GM12891 (cell line): ENCODE measurements around the gene KRTAP12-1.
"Not testable (repeated sequence)": the region's sequence is repeated elsewhere in the genome, so short reads cannot be mapped to it uniquely, and the experiment has no call there.

Experiments used
- DNase-seq: peaks from one replicate; pipeline ENCODE4 v3.0.0; 2011; ENCODE audit warnings: low spot score; ENCODE audit not compliant: insufficient read length
- FAIRE-seq: peaks from 2 replicates; lab custom pipeline; 2011; peaks lifted over from hg19 to GRCh38; lab: Jason Lieb, UNC
- PAX5 ChIP-seq: IDR thresholded peaks from 2 replicates; pipeline ENCODE4 v1.6.1; 2011; ENCODE audit warnings: low read length, moderate library complexity, mild to moderate bottlenecking; ENCODE audit not compliant: insufficient read depth, severe bottlenecking
- POLR2A ChIP-seq: IDR thresholded peaks from 2 replicates; pipeline ENCODE4 v1.6.1; 2011; ENCODE audit warnings: low read depth, low read length, control low read depth
- POLR2AphosphoS5 ChIP-seq: IDR thresholded peaks from 2 replicates; pipeline ENCODE4 v1.6.1; 2011; ENCODE audit warnings: low read depth, low read length, control low read depth
- POU2F2 ChIP-seq: IDR thresholded peaks from 2 replicates; pipeline ENCODE4 v1.6.1; 2011; ENCODE audit warnings: low read depth, mild to moderate bottlenecking, control low read depth, low read length, moderate library complexity
- SPI1 ChIP-seq: IDR thresholded peaks from 2 replicates; pipeline ENCODE4 v1.6.1; 2011; ENCODE audit warnings: low read depth, low read length, control low read depth
- TAF1 ChIP-seq: IDR thresholded peaks from 2 replicates; pipeline ENCODE4 v1.6.1; 2011; ENCODE audit warnings: low read depth, low read length, control low read depth

KRTAP12-1 gene

DNA sequence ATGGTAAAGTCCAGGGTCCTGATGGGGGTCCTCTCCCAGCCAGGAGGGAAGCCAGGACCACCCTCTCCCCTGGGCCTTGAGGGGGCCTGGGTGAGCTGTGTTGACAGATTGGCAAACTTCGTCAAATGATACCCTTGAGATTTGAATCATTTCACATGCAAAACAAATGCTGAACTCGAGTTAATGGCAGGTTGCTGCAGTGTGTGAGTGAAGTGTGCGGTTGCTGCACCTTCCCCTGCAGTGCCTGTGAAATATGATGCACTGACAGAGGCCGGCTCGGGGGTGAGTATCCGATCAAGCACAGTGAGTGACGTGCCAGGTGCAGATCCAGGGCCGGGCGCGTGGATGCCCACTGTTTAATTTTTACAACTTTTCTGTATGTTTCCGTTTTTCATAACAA lies 5.7 kb upstream of the KRTAP12-1 start:
- TF ChIP-seq POLR2A (no peak), PAX5 (no peak), POU2F2 (no peak), TAF1 (no peak), SPI1 (no peak), POLR2AphosphoS5 (no peak)
- no peak for FAIRE-seq
- DNase-seq, result no peak

- no peak for TF ChIP-seq TAF1
- no peak for TF ChIP-seq PAX5
- no peak for TF ChIP-seq POLR2AphosphoS5
- no peak for TF ChIP-seq SPI1
- TF ChIP-seq POU2F2, result no peak
- no peak for TF ChIP-seq POLR2A
- DNase-seq (no peak), FAIRE-seq (no peak)
These were observed 5.0 kb upstream of the KRTAP12-1 start for GRCh38 chr21:44686843-44687561.

DNA sequence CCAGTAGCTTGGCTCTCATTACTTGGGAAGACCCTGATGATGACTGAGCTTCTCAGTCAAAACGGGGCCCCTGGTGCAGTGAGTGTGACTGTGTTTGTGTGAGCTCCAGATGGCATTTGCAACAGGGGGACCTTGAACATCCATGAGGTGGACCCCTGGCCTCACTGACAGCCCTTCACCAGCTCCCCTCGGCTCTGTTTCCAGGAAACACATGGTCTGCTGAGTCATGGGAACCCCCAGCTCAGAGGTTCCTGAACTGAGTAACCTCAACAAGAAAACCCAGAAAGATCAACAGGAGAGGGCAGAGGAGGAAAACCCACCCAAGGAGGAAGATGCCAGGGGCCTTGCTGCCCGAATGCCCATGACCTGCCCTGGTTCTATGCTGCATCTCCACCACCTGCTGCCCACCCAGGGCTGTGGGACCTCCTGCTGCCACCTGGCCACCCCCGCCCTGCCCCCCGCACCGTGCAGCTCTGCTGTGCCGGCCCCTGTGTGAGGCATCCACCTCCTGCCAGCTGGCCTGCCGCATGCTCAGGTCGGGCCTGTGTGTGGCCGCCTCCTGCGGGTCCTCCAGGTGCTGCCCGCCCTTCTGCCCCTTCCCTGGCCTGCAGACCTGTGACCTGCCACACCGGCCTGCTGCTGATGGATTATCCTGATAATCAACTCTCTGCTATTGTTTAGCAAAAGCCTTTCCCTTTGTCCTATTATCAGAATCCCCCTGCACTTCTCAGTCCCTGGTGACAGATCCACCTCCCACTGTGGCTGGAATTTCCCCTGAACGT lies 4.2 kb upstream of the KRTAP12-1 start:
- no peak for DNase-seq
- no peak for FAIRE-seq
- TF ChIP-seq POLR2A (no peak), POU2F2 (no peak), TAF1 (no peak), PAX5 (no peak), POLR2AphosphoS5 (no peak), SPI1 (no peak)

DNA sequence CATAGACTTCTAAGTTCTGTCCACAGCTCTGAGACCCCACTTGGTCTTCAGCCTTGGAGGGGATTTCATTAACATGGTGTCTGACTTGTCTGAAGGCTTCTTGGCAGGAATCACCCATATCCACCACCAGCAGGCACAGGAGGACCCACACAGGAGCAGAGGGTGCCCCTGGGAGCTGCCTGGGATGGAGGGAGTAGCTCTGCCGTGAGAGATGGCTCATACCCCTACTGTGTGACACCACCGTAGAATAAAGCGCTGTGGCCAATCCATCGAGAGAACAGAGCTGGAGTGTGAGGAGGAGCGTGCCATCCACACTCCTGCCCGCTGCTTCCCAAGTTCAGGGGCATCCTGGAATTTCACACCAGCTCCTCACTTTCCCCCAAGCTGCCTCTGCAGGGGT lies 3.1 kb upstream of the KRTAP12-1 start:
- DNase-seq, FAIRE-seq: not testable (repeated sequence)

GRCh38 chr21:44684483-44684882 lies 2.5 kb upstream of the KRTAP12-1 start:
- no peak for TF ChIP-seq POLR2AphosphoS5
- TF ChIP-seq TAF1, result no peak
- no peak for TF ChIP-seq POLR2A
- TF ChIP-seq POU2F2, result no peak
- no peak for TF ChIP-seq PAX5
- TF ChIP-seq SPI1, result no peak
- FAIRE-seq, result no peak
- no peak for DNase-seq

- TF ChIP-seq SPI1 (no peak), PAX5 (no peak), POU2F2 (no peak), POLR2A (no peak), TAF1 (no peak), POLR2AphosphoS5 (no peak)
These were observed 2.1 kb upstream of the KRTAP12-1 start for GRCh38 chr21:44684077-44684476.

GRCh38 chr21:44682580-44683151 lies 703 bp upstream of the KRTAP12-1 start:
- TF ChIP-seq POU2F2 (no peak), POLR2AphosphoS5 (no peak), POLR2A (no peak), SPI1 (no peak), TAF1 (no peak), PAX5 (no peak)
- FAIRE-seq (no peak), DNase-seq (no peak)

More at GRCh38 chr21:44684077-44684476, 2.1 kb upstream of the KRTAP12-1 start:
- no peak for DNase-seq
- FAIRE-seq, result no peak

DNA sequence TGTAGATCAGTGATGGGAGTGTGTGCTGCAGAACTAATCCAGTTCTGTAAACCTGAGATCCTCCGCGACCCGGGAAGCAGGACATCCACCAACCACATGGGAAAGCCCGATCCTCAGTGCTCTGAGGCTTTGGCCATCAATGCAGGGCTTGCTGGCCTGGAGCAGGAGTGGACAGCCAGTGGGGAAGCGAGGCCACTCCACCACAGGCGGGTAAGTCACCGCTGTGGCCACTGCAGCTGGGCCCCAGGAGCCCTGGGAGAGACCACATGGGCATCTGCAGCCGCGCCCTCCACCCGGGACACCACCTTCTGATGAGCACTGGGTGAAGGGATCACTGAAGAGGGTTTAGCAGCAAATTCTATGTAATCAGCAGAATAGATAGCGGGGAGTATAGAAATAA lies 811 bp downstream of the KRTAP12-1 start:
- DNase-seq, result no peak
- FAIRE-seq, result no peak
- no peak for TF ChIP-seq SPI1
- no peak for TF ChIP-seq POU2F2
- no peak for TF ChIP-seq TAF1
- no peak for TF ChIP-seq POLR2A
- TF ChIP-seq POLR2AphosphoS5, result no peak
- no peak for TF ChIP-seq PAX5

GRCh38 chr21:44677881-44678280 lies 4.1 kb downstream of the KRTAP12-1 start:
- FAIRE-seq (no peak), DNase-seq (no peak)
- TF ChIP-seq TAF1 (no peak), POLR2A (no peak), PAX5 (no peak), SPI1 (no peak), POLR2AphosphoS5 (no peak), POU2F2 (no peak)
